ENCODE measurements around the gene SLC24A4. TPM values are rescaled to one million over a fixed set of nuclear protein-coding genes. Genes with fewer than 3 reads are reported as not detected.

The SLC24A4 gene
- total RNA-seq, 1 donor from 2014 or later, result 0.26 TPM

DNA sequence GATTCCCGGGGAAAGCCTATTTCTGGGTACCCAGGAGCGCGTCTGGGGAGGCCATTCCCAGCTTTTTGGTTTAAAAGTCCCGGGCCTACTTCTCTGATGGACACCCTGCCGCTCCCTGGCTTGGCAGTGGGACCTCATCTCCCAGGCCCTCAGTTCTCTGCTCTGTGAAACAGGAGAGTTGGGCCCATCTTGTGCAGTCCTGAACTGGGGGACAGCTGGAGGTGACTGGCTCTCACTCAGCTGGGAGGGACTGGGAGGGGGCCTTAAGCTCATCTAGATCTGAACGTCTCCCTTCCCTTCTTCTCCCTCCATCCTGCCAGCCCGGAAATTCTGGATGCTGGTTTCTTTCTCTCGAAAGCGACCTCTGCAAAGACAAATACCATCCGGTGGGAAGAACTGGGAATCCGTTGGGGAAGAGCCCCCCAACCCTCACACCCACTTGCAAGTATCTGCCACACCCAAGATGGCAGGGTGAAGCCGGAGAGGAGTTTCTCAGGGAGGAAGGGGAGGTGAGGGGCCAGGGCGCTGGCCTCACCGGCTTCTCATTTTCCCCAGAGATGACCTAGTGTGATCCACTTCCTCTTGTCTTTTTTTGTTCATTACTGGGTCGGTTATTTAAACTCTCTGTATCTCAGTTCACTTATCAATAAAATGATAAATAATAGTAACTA, 192.0 kb downstream of the SLC24A4 start:
- H3K36me3 Mint-ChIP-seq (ENCODE audit: low read depth), result no peaks in the 10 kb centered on the region
- DNase-seq (ENCODE audit: low read depth, low spot score), result no peak
- H3K4me3 Mint-ChIP-seq, result peak overlapping the region; percentile 76
- no peak overlapping the region for H3K27ac Mint-ChIP-seq (ENCODE audit: unreplicated experiment)
- H3K9me3 Mint-ChIP-seq, result no peaks in the 10 kb centered on the region
- TF ChIP-seq, protein P1, sequence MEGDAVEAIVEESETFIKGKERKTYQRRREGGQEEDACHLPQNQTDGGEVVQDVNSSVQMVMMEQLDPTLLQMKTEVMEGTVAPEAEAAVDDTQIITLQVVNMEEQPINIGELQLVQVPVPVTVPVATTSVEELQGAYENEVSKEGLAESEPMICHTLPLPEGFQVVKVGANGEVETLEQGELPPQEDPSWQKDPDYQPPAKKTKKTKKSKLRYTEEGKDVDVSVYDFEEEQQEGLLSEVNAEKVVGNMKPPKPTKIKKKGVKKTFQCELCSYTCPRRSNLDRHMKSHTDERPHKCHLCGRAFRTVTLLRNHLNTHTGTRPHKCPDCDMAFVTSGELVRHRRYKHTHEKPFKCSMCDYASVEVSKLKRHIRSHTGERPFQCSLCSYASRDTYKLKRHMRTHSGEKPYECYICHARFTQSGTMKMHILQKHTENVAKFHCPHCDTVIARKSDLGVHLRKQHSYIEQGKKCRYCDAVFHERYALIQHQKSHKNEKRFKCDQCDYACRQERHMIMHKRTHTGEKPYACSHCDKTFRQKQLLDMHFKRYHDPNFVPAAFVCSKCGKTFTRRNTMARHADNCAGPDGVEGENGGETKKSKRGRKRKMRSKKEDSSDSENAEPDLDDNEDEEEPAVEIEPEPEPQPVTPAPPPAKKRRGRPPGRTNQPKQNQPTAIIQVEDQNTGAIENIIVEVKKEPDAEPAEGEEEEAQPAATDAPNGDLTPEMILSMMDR (conservative IDR thresholded peaks at IDR 0.05), result no peak
- peaks cover 10% of the 10 kb centered on the region for H3K4me1 Mint-ChIP-seq
- H3K27me3 Mint-ChIP-seq (ENCODE audit: low read depth), result peaks cover 27% of the 10 kb centered on the region

DNA sequence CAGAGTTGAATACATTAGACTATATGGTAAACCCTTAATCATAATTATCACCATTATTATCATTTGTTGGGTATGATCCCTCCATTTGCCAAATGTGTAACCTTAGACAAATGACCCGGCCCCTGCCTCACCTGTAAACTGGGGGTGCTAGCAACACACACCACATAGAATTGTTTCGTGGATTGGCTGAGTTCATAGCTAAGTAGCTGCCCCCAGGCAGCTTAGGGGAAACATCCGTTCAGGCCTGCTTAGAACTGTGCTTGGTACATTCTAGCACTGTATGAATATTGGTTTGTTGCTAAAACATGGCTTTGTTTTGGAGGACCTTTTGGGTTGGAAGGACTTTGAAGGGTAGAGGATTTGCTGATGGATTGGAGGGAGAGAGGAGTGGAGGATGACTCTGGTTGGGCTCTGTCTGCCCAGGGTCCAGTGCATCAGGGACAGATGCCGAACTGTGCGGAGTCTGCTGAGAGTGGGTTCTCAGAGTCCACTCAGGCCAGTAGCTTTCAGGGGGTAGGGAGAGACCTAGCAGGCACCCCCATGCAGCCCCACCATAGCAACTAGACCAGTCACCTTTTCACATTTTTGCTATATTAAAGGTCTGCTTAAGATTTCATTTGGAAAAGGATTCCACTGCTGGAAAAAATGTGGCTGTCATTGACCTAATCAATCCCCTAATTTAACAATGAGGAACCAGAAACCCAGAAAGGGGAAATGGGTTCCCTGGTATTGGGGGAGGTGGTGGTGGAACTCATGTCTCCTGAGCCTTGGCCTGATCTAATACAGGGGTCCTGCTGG, 192.8 kb downstream of the SLC24A4 start:
- H3K27ac Mint-ChIP-seq (ENCODE audit: unreplicated experiment), result peak overlapping the region; percentile 29
- H3K9me3 Mint-ChIP-seq, result no peaks in the 10 kb centered on the region
- H3K27me3 Mint-ChIP-seq (ENCODE audit: low read depth), result peaks cover 26% of the 10 kb centered on the region
- TF ChIP-seq, protein P1 (conservative IDR thresholded peaks at IDR 0.05), result no peak
- no peak for DNase-seq (ENCODE audit: low read depth, low spot score)
- peak overlapping the region; percentile 76 for H3K4me3 Mint-ChIP-seq
- peaks cover under 1% of the 10 kb centered on the region for H3K36me3 Mint-ChIP-seq (ENCODE audit: low read depth)
- peaks cover 10% of the 10 kb centered on the region for H3K4me1 Mint-ChIP-seq

- peaks cover 3% of the 10 kb centered on the region for H3K36me3 Mint-ChIP-seq (ENCODE audit: low read depth)
Measured at GRCh38 chr14:92516344-92516965, 193.5 kb downstream of the SLC24A4 start.

DNA sequence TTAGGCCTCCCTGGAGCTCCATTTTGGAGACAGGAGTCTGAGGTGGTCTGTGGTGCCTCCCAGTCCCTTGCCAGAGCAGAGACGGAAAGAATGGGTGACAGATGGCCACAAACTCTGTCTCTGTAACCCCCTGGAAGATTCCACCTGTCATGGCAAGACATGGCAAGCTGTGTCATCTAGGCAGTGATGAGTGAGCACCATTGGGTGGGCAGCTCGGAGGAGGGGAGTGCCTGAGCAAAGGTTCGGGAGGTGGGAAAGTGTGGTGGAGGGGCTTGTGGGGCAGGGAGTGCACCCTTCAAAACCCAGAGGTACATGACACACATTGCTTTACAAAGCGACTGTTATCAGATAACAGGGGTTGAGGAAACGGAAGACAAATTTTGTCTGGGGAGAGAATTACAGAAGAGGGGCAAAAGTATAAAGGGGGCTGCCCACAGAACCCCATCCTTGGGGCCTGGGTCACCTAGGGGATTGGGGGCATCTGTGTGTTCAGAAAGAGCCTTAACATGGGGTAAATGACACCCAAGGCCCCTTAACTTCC, 194.1 kb downstream of the SLC24A4 start:
- DNase-seq (ENCODE audit: low read depth, low spot score), result no peak
- peaks cover 3% of the 10 kb centered on the region for H3K36me3 Mint-ChIP-seq (ENCODE audit: low read depth)
- H3K27me3 Mint-ChIP-seq (ENCODE audit: low read depth), result peaks cover 22% of the 10 kb centered on the region
- TF ChIP-seq, protein P1 (conservative IDR thresholded peaks at IDR 0.05), result no peak
- no peak overlapping the region for H3K4me3 Mint-ChIP-seq
- peaks cover 10% of the 10 kb centered on the region for H3K4me1 Mint-ChIP-seq
- H3K27ac Mint-ChIP-seq (ENCODE audit: unreplicated experiment), result no peak overlapping the region
- no peaks in the 10 kb centered on the region for H3K9me3 Mint-ChIP-seq

More at GRCh38 chr14:92516344-92516965, 193.5 kb downstream of the SLC24A4 start:
- Mint-ChIP-seq H3K4me3 (no peak overlapping the region), H3K9me3 (no peaks in the 10 kb centered on the region), H3K4me1 (peaks cover 10% of the 10 kb centered on the region), H3K27me3 (ENCODE audit: low read depth) (peaks cover 22% of the 10 kb centered on the region), H3K27ac (ENCODE audit: unreplicated experiment) (no peak overlapping the region)
- no peak for DNase-seq (ENCODE audit: low read depth, low spot score)
- TF ChIP-seq, protein P1 (conservative IDR thresholded peaks at IDR 0.05), result no peak

DNA sequence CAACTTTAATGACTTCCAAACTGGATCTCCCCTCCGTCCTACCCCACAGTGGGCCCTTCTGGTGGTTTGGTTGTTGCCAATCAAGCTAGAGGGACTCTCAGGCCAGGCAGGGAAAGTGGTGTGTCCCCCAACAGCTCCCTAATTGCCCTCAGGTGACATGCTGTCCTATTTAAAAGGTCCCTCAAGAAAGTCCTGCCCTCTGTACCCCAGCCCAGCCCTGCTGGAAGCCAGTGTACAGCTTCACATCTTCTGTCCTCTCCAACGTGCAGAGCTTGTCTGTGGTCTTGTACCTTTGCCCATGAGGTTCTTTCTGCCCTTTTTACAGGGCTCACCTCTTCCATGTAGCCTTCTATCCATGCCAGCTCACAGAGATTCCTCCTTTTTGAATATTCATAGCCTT, 194.8 kb downstream of the SLC24A4 start:
- H3K9me3 Mint-ChIP-seq, result no peaks in the 10 kb centered on the region
- H3K27me3 Mint-ChIP-seq (ENCODE audit: low read depth), result peaks cover 15% of the 10 kb centered on the region
- peaks cover 6% of the 10 kb centered on the region for H3K4me1 Mint-ChIP-seq

More for the DNA sequence above, 194.8 kb downstream of the SLC24A4 start:
- peak overlapping the region; percentile 46 for H3K27ac Mint-ChIP-seq (ENCODE audit: unreplicated experiment)
- H3K36me3 Mint-ChIP-seq (ENCODE audit: low read depth), result peaks cover 3% of the 10 kb centered on the region
- TF ChIP-seq, protein P1 (conservative IDR thresholded peaks at IDR 0.05), result no peak
- peak overlapping the region; percentile 32 for H3K4me3 Mint-ChIP-seq
- DNase-seq (ENCODE audit: low read depth, low spot score), result no peak
